ENCODE measurements around the gene HSPG2.

The HSPG2 gene

DNA sequence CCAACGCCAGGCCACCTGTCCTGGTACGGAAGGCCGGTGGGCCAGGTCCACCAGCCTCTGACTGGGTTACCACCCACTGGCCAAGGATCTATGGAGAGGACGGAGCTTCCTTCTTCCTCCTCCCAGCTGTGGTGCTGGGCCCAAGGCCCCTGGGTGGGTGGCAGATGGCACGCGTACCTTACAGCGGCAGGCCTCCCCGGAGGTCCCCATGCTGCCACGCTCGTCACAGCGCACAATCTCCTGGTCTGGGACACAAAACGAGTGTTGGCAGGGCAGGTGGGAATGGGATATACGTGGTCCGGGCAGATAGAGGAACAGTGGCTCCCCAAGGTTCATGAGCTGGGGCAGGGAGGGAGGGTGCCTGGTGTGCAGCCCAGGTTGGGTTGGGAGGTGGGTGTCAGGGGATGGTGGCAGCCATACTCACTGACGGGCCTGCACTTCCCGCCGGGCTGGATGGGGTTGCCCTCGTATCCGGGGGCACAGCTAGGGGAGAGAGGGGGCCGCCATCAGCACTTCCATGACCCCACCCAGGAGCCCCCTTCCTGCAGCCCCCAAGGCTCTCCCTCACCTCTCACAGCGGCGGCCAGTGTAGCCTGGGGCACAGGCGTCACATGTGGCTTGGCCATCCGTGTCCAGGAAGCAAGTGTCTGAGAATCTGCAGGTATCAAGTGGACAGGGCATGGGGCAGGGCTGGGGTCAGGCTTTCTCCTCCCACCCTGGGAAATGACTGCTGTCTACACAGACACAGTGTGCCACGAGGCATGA is 58.9 kb downstream of the HSPG2 start:
- DNase-seq = no peak

DNA sequence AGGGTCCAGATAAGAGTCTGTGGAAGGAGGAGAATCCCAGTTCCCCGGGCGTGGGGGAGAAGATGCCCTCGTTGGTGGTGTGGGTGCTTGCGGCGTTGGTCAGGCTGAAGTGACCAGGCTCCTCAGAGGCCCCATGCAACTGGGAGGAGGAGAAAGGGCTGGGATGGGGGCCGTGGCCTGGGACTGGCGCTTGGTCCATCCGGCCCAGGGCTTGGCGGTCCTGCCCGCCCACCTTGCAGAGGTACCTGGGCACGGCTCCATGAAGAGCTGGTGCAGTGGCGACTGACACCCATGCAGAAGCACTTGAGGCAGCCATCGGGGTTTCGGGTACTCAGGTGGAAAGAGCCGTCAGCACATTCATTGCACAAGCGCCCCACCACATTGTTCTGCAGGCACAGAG is 60.8 kb downstream of the HSPG2 start:
- DNase-seq = no peak

DNA sequence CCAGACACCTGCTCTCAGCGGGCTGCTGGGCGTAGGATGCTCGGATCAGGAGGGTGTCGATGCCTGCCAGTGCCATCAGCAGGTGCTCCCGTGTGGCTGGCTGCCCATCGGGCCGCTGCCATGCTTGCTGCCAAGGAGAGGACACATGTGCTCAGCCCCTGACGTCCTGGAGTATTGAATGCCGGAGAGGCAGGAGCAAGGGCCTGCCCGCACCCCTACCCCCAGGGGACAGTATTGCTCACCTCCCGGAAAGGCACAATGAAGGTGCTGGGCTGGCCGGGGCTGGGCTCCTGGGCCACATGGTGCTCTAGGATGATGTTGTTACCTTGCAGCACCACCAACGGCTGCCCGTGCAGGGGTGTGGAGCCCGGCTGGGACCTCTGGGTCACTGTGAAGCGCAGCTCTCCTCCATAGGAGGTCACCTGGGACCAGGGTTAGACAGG is 61.5 kb downstream of the HSPG2 start:
- DNase-seq = no peak

DNA sequence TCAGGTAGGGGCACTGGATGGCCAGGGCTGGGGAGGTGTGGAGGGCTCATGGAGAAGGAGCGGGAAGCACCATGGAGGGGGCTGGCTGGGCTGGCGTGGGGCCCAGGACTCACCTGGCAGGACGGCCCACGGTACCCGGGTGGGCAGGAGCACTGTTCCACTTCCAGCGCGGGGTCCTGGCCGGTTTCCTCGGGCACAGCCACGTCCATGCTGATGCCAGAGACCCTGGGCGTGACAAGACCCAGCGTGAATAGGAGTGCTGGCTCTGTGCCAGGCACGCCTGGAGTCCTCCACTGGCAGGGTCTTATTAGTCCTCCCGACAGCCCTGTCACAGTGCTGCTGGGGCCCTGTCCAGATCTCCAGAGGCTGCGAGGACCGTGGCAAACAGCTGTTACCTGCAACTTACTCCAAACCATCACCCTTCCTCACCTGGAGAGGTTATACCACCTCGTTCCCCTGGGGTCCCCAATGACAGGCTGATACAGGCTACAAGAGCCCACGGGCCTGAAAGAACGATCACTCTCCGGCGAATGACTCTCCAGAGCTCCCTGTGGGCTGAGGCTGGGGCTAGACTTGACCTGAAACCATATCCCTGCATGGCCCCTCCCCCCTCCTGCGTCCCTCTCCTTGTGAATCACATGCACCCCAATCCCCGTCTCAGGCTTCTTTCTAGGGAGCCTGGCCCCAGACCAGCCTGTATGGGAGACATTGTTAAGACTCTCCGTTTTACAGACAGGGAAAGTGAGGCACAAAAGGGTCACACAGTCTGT is 62.1 kb downstream of the HSPG2 start:
- no peak for DNase-seq

DNA sequence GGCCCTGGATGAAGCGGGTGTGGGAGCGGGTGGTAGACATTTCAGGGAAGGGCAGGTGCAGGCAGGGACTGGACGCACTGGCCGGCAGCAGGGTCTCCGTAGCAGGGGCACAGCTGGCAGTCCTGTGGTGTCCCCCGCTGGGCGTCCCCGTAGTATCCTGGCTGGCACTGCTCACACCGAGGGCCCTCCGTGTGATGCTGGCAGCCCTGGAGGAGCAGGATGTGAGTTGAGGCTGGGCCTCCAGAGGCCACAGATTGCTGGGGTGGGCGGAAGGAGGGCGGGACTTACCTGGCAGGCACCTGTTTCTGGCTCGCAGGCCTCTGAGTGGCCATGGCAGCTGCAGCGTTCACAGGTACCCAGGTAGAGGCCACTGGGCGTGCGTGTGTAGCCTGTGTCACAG is 62.8 kb downstream of the HSPG2 start:
- no peak for DNase-seq

DNA sequence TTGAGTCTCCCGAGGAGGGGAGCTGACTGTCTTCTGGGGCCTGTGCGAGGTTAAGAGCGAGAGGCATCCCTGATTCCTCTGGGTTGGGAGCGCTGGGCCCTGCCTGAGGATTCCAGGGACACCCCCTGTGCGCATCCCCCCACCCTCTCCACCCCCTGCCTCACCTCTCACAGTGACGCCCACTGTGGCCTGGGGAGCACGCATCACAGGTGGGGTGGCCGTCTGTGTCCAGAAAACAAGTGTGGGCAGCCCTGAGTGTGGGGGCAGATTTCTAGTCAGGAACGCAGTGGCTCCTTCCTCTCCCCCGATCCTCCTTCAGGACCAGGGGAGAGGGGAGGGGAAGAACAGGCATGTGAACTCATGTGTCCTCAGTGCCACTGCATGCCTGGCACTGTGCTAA is 63.3 kb downstream of the HSPG2 start:
- no peak for DNase-seq

DNA sequence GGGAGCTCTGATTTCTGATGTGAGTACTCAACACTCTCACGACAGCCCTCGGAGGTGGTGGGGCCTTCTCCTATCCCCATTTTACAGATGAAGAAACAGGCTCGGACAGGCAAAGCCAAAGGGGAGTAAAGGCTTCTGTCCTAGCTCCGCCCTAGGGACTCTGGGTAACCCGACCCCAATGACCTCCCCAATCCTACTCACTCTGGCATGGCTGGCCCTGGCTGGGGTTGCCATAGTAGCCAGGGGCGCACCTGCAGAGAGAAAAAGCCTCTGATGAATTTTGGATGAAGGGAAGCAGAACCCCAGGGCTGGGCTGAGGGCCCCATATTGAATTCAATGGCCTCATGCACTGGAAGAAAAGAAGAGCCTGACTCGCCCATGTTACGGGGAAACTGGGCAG is 63.9 kb downstream of the HSPG2 start:
- no peak for DNase-seq

DNA sequence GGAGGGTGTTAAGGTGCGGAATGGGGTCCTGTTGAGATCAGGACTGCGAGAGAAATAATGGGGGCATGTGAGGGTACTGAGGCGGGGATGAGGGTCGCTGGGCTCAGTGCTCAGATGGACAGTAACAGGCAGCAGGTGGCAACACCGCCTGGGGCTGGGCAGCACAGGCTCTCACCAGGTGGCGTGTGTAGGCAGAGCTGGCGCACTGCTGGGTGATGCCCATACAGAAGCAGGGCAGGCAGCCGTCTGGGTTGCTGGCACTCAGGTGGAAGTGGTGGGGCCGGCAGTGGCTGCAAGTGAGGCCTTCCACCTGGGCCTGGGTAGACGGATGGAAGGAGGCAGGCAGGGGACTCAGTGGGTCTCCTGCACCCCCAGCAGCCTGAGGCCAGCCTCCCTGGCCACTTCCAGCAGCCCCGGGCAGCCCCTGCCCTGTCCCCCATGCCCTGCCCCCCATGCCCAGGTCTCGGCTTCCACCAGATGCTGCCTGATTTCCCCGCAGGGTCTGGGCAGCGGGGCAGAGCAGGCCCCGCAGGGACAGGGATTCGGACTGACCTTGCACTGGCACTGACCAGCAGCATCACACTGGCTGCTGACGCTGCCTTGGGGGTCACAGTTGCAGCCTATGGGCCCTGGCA is 64.5 kb downstream of the HSPG2 start:
- no peak for DNase-seq

DNA sequence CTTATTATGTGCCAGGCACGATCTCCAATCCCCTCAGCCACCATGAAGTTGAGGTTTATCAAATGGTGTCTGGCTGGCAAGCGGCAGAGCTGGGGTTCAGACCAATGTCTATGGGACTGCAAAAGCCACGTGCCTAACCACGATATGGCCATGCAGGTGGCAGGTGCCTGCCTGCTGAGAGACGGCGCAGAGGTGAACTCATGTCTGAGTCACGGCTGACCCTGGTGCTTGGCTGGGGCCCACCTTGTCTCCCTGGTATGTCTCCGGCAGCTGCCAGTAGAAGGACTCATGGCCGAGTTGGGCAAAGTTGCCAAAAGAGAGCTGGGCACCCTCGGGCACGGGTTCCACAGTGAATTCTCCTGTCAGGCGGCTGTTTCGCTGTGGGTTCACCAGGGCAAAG is 65.2 kb downstream of the HSPG2 start:
- no peak for DNase-seq

DNA sequence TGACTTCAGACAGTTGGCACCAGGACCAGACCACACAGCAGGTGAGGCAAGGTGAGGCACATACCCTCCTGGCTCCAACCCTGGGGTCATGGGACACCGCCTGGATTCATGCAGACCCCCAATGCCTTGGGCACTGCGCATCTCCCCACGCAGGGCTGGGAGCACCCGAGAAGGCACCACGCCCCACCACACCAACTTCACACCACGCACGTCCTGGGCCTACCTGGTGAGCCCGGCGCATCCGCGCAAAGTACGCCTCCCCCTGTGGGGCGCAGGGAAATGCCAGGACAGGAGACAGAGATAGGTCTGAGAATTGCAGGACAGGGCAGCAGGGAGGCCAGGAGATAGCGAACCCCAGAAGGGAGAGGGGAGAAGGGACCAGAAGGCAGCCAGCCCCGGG is 66.5 kb downstream of the HSPG2 start:
- no peak for DNase-seq

DNA sequence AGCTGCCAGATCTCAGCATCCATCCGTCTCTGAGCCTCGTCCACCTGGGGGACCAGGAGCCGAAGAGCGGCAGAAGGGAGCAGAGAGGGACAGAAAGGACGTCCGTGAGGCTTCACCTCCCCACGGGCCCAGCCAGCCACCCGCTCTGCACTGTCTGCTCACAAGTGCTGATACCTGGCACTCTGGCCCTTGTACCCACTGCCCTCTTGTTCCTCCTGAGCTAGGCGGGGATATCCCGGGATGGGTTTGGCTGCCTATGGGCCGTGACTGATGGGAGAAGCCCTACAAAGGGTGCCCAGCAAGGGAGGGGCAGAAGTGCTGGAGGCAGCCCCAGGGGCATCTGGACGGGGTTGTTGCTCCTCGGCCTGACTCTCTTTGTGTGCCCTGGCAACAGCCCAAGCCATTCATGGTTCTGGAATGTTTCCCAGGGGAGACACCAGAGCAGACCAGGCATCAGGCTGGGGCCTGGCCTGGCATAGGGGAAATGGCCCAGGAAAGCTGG is 67.4 kb downstream of the HSPG2 start:
- DNase-seq = peak; percentile 81

DNA sequence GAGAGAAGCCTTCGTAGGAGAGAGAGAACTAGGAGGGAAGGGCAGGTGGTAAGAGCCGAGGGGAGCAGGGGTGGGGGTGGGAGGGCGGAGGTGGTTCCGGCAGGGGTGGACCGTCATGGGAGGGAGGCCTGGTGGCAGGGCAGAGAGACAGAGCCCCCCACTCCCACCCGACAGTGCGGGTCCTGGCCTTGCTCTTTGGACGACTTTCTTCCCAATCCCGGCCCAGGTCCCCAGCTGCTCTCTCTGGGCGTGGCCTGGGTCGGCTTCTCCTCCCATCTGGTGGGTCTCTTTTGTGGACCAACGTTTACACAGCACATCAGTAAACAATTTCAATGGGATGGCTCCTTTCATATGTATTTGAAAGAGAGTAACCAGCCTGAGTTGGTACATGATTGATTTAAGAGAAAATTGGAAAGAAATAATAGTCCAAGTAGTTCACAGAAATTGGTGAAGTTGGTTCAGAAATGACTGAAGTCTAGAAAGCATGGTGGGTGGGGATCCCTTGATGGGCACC is 68.1 kb downstream of the HSPG2 start:
- no peak for DNase-seq

DNA sequence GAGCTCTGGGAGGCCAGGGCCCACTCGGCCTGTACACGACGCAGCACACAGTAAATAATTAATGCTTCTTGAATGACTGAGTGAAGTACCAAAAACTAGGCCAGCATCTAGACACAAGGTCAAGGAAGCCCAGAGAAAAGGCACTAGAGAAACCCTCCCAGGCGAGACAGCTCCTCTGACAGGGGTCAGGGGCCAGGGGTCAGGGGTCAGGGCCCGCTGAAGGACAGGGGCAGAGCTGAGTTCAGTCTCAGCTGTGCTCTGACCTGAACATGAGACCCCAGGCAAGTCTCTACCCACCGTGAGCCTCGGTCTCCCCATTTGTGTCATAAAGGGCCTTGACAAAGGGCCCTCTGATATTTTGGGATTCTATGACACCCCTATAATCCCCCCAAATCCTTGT is 68.6 kb downstream of the HSPG2 start:
- DNase-seq = no peak

DNA sequence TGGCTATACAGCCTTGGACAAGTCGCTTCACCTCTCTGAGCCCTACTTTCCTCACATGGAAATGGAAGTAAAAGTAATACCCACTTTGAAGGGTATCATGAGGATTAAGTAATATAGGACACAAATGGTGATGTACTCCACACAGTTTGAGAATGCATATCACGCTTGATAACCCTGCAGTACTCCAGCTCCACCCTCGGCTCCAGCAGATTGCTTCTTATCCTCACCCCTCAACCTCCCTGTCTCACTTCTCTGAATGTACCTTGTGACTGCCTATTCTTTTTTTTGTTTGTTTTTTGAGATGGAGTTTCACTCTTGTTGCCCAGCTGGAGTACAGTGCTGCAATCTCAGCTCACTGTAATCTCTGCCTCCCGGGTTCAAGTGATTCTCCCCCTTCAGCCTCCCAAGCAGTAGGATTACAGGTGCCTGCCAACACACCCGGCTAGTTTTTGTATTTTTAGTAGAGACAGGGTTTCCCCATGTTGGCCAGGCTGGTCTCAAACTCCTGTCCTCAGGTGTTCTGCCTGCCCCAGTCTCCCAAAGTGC is 69.6 kb downstream of the HSPG2 start:
- DNase-seq = no peak

DNA sequence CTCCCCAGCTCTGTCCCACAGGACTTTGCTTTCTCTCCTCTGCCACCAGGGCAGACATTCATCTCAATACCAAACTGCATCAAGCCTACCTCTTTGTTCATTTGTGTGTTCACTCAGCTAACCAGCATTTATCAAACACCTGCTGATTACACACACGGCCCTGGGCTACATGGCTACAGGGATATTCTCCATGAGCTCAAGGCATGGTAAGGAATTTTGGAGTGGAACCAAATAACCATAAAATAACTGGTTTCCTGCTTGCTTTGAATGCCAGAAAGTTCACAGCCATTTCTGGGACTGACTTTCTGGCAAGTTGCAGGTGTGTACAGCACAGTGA is 70.4 kb downstream of the HSPG2 start:
- DNase-seq = no peak

DNA sequence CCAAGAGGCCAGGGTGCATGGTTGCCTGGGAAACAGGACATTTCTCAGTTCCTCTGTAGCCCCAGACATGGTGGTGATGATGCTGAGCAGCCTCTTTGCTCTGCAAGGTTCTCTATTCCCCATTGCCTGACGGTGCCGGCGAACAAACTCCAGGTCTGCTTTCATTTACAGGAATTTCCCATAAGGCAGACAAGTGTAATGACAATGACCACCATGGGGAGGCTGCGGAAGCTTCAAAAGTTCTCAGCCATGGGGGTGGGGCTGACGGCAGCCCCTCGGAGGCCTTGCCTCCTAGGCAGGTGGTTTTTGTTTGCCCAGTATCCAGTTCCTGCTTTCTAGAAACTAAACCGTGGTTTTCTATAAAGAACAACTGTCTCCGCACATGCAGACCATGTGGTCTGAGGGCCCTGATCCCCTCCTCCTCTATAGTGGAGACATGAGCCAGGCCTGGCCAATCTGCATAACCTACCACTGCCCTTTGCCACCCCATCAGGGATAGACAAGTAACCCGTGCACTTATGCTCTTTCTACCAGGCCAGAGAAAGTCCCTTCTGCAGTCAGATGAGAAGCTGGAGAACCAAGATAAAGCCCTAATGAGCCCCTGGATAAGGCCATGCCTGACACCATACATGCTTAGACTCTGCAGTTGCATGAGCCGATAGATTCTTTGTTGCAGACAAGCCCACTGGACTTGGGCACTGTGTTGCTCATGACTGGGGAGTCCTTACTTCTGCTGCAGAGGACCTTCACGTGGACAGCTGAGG is 71.0 kb downstream of the HSPG2 start:
- peak; percentile 5 for DNase-seq

DNA sequence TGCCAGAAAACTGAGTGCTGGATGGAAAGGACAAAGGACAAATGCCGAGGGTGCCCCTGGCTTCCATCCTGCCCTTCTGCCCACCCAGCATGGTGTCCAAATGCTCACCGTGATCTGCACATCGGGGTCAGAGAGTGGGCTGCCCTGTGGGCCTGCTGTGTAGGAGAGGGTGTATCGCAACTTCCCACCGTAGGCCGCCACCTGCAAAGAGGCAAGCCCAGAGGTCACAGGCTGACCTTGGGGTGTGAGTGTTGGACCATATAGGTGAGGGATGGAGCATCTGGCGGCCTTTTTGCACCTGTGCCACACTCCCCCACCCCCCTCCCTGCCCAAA is 71.5 kb downstream of the HSPG2 start:
- no peak for DNase-seq

DNA sequence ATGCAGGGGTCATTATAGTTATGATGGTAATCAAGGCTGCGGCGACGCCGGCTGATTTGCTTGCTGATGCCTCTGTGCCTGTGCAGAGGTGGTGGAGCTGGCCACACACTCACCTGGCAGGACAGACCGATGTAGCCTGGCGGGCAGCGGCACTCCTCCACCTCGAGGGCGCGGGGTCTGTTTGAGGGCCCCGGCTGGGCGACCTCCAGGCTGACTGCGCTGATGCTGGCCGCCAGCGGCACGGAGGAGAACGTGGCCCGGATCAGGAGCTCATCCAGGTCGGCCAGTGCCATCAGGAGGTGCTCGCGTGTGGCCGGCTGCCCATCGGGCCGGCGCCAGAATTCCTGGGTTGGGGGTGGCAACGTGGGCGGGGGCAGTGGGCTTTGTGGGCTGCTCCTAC is 72.4 kb downstream of the HSPG2 start:
- no peak for DNase-seq

DNA sequence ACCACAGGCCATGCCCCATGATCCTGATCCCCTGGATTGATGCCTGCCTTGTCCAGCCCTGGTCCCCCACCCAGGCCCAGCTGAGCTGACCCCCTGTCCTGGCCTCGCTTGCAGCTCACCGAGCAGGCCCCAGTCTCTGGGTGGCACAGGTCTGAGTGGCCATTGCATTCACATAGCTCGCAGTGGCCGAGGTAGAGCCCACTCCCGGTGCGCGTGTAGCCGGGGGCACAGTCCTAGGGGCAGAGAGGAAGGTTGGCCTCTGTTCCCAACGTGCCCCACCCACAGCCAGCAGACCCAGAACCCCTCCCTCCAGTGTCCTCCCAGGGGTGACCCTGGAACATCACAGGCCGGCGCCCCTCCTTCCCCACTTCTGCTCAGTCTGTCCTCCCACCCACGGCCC is 73.1 kb downstream of the HSPG2 start:
- DNase-seq = no peak

DNA sequence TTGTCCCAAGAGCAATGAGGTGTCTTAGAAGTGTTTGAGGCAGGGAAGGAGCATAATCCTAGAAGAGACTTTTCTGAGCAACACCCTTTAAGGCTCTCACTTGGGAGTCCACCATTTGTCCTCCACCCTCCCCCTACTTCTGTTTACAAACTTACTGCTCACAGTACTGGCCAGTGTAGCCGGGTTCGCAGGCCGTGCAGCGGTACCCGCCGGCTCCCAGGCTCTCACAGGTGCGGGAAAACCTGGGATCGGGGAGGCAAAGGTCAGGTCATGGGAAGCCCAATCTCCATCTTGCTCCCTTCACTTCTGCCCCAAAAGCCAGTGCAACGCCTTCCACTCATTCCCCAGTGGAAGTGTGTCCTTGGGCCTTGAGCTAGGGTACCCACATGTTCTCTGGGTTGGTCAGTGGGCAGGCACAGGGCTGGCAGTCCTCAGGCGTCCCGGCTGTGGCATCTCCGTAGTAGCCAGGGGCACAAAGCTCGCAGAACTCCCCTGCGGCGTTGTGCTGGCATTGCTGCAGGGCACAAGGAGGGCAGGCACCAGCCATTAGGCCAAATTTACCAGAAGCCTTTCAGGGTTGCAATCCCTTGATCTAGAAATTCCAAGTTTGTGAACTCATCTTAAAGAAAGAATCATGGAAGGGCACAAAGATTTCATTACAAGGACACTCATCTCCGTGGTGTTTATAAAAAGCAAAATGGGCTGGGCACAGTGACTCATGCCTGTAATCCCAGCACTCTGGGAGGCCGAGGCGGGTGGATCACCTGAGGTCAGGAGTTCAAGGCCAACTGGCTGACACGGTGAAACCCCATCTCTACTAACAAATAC is 75.3 kb downstream of the HSPG2 start:
- peak; percentile 34 for DNase-seq

DNA sequence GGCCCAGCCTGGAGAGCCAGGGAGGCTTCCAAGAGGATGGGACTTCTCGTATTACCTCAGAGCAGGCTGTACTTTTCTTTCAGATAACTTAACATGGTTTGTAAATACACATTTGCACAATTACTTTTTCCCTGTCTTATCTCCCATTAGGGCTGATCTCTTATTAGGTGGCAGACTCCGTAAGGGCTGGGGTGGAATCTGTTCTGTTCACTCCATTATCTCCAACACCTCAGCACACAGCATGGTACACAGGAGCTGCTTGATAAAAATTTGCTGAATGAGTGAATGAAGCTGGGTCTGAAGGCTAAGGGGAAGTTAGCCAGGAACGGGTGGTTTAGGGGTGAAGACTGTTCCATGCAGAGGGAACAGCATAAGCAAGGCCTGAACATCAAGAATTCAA is 76.1 kb downstream of the HSPG2 start:
- DNase-seq = no peak

DNA sequence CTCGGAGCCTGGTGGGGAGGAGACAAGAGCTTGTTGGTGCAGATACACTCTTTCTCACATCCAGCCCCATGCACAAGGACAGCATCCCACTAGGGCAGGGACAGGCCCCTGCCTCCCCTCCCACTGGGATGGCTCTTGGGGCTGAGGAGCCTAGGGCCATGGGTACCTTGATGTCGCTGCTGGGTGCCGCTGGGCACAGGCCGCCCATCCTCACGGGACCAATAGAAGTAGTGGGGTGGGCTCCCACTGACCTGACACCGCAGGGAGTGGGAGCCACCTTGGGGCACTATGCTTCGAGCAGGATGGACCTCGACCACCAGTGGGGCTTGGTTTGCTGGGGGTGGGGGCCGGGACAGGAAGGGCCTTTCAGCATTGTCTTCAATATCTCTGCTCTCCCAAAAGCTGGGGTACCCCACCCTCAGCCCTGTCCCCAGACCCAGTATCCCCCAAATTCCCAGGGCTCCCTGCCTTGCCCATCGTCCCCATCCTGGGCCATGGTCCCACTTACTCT is 77.4 kb downstream of the HSPG2 start:
- DNase-seq = no peak
